ENCODE data around the gene LBHD2. TPM values are rescaled to one million over a fixed set of nuclear protein-coding genes. Genes with fewer than 3 reads are reported as not detected.

Gene LBHD2
- polyA plus RNA-seq, 1 of the 3 experiments (the other 2 are of a cell fraction) = not detected

GRCh38 chr14:103090481-103091020 lies 6.5 kb downstream of the LBHD2 start:
- WGBS (ENCODE audit: low lambda C conversion rate) = 92% methylated on average over 7 of the region's 12 CpGs

More at GRCh38 chr14:103090481-103091020, 6.5 kb downstream of the LBHD2 start:
- ChIA-PET POLR2A (no interaction called here), CTCF (interaction anchor here (0.6 to 6.3 kb wide), 9 partner anchors 10 to 202 kb away, joined by 3 to 69 read pairs (median 3); no protein-coding TSS in a partner anchor)
- H3K4me2 ChIP-seq = no peak overlapping the region
- no peaks in the 10 kb centered on the region for H4K20me1 ChIP-seq (ENCODE audit: insufficient read depth)
- no peak overlapping the region for H3K27ac ChIP-seq (ENCODE audit: low read depth in 2 of 2, low read length in 1 of 2)
- no peak overlapping the region for H2AFZ ChIP-seq (ENCODE audit: low read depth)
- H3K79me2 ChIP-seq (ENCODE audit: insufficient read depth) = no peaks in the 10 kb centered on the region
- H3K27me3 ChIP-seq (ENCODE audit: insufficient read depth) = no peaks in the 10 kb centered on the region; the same call in 1 of the 2 replicates
- no peaks in the 10 kb centered on the region for H3K9me2 ChIP-seq
- H3F3A ChIP-seq (replicated peaks; ENCODE audit: insufficient read depth) = peaks cover under 1% of the 10 kb centered on the region
- no peak overlapping the region for H3K9ac ChIP-seq
- no peaks in the 10 kb centered on the region for H3K9me3 ChIP-seq
- no peak for DNase-seq
- H3K36me3 ChIP-seq (replicated peaks in 1 of 2; ENCODE audit: control insufficient read depth in 1 of 2, insufficient read depth in 2 of 2, low read length in 1 of 2) = no peaks in the 10 kb centered on the region
- TF ChIP-seq ZBTB33 (IDR thresholded peaks at IDR 0.05; ENCODE audit: borderline replicate concordance, low read depth) (no peak), GABPA (IDR thresholded peaks at IDR 0.05; ENCODE audit: low read depth) (no peak), RCOR1 (IDR thresholded peaks at IDR 0.05; ENCODE audit: low read length) (no peak), NFIC (IDR thresholded peaks at IDR 0.05; ENCODE audit: borderline replicate concordance) (no peak), SMC3 (IDR thresholded peaks at IDR 0.05; ENCODE audit: low read depth, low read length) (no peak), USF1 (IDR thresholded peaks at IDR 0.05; ENCODE audit: borderline replicate concordance, low read depth) (no peak), TEAD4 (IDR thresholded peaks at IDR 0.05; ENCODE audit: borderline replicate concordance, insufficient read depth) (no peak), PBX3 (IDR thresholded peaks at IDR 0.05) (no peak), RXRA (IDR thresholded peaks at IDR 0.05; ENCODE audit: borderline replicate concordance, low read depth) (no peak), FOXJ3 (CRISPR knock-in tag; IDR thresholded peaks at IDR 0.05) (no peak), MEF2A (IDR thresholded peaks at IDR 0.05; ENCODE audit: borderline replicate concordance, low read depth) (no peak), MXI1 (IDR thresholded peaks at IDR 0.05; ENCODE audit: low read depth, low read length) (no peak), GATA2 (CRISPR knock-in tag; IDR thresholded peaks at IDR 0.05) (no peak), NRF1 (IDR thresholded peaks at IDR 0.05; ENCODE audit: low read depth, low read length) (no peak), USF2 (IDR thresholded peaks at IDR 0.05; ENCODE audit: borderline replicate concordance, low read depth, low read length) (no peak), POLR2AphosphoS5 (IDR thresholded peaks at IDR 0.05; ENCODE audit: low read depth, low read length) (no peak), JUND (IDR thresholded peaks at IDR 0.05) (no peak)
- TF ChIP-seq, protein P1, sequence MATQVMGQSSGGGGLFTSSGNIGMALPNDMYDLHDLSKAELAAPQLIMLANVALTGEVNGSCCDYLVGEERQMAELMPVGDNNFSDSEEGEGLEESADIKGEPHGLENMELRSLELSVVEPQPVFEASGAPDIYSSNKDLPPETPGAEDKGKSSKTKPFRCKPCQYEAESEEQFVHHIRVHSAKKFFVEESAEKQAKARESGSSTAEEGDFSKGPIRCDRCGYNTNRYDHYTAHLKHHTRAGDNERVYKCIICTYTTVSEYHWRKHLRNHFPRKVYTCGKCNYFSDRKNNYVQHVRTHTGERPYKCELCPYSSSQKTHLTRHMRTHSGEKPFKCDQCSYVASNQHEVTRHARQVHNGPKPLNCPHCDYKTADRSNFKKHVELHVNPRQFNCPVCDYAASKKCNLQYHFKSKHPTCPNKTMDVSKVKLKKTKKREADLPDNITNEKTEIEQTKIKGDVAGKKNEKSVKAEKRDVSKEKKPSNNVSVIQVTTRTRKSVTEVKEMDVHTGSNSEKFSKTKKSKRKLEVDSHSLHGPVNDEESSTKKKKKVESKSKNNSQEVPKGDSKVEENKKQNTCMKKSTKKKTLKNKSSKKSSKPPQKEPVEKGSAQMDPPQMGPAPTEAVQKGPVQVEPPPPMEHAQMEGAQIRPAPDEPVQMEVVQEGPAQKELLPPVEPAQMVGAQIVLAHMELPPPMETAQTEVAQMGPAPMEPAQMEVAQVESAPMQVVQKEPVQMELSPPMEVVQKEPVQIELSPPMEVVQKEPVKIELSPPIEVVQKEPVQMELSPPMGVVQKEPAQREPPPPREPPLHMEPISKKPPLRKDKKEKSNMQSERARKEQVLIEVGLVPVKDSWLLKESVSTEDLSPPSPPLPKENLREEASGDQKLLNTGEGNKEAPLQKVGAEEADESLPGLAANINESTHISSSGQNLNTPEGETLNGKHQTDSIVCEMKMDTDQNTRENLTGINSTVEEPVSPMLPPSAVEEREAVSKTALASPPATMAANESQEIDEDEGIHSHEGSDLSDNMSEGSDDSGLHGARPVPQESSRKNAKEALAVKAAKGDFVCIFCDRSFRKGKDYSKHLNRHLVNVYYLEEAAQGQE (IDR thresholded peaks at IDR 0.05; ENCODE audit: low read depth, low read length) = no peak
- TF ChIP-seq, protein P2, sequence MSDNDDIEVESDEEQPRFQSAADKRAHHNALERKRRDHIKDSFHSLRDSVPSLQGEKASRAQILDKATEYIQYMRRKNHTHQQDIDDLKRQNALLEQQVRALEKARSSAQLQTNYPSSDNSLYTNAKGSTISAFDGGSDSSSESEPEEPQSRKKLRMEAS (IDR thresholded peaks at IDR 0.05; ENCODE audit: low read depth) = no peak
- H3K4me3 ChIP-seq (ENCODE audit: low read depth in 2 of 2, low read length in 1 of 2) = no peak overlapping the region
- H3K4me1 ChIP-seq (ENCODE audit: control insufficient read depth in 1 of 2, insufficient read depth in 2 of 2, low read depth in 1 of 2, low read length in 1 of 2) = peaks cover 0 to 4% of the 10 kb centered on the region in 2 experiments; a peak in 1 of 4 replicates
